ENCODE measurements around the gene NDRG3. TPM values are rescaled to one million over a fixed set of nuclear protein-coding genes. Genes with fewer than 3 reads are reported as not detected.
"Not testable (repeated sequence)": the region's sequence is repeated elsewhere in the genome, so short reads cannot be mapped to it uniquely, and the experiment has no call there.

NDRG3 gene
- total RNA-seq, 2 donors from 2014 or later: 24.2 to 24.9 TPM

DNA sequence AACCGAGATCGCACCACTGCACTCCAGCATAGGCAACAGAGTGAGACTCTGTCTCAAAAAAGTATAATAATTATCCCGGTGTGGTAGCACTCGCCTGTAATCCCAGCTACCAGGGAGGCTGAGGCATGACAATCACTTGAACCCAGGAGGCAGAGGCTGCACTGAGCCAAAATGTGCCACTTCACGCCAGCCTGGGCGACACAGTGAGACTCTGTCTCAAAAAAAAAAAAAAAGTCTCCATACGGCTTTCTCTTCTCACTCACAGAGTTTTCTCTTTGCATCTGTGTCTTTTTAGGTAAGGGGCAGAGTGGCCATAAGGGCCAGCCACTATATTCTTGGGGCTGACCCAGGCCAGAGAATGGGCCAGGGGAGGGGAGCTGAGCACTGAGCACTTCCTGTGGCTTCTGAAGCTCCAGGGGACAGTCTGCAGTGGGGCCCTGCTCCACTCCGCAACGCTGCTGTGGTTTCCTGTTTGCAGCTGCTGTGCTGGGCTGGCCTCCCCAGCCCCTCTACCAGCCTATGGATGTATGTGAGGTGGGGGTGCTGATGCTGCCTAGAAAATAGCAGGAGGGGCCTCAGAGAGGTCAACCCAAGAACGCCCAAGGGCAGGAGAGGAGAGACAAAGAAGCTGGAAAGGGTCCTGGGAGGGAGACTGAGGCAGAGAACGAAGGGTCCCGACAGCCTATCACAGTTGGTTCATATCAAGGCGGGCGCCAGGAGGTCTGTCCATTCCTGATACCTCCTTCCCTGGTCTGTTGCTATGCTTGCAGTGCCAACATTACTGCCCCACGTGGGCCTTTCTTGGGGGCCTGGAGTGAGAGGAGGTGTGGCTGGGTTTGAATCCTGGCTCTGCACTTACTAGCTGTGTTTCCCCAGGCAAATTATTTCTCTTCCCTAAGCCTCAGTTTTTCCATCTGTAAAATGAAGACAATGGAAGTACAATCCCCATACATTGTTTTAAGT lies 115.9 kb downstream of the NDRG3 start:
- peak; percentile 82 for DNase-seq (ENCODE audit: low spot score)
- intact Hi-C loops (cut with DNase I): no loop called here

DNA sequence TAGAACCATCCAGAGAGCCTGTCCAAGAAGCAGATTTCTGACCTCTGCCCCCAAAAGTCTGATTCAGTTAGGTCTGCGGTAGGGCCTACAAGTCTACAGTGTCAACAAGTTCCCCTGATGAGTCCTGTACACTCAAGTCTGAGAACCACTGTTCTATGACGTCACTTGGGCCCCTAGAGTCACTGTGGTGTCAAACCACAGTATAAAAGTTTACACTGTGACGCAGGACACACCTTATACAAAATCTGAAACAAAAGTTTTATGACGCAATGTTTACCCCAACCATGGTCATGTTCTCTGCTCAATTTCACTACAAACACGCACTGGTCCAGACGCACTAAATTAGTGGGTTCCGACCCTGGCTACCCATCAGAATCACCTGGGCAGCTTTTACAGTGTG lies 117.8 kb downstream of the NDRG3 start:
- intact Hi-C loops (cut with DNase I): no loop called here

GRCh38 chr20:36624944-36625324 lies 121.0 kb downstream of the NDRG3 start:
- no peak for DNase-seq (ENCODE audit: low spot score)
- intact Hi-C loops (cut with DNase I): no loop called here

More for the DNA sequence above, 117.8 kb downstream of the NDRG3 start:
- no peak for DNase-seq (ENCODE audit: low spot score)

DNA sequence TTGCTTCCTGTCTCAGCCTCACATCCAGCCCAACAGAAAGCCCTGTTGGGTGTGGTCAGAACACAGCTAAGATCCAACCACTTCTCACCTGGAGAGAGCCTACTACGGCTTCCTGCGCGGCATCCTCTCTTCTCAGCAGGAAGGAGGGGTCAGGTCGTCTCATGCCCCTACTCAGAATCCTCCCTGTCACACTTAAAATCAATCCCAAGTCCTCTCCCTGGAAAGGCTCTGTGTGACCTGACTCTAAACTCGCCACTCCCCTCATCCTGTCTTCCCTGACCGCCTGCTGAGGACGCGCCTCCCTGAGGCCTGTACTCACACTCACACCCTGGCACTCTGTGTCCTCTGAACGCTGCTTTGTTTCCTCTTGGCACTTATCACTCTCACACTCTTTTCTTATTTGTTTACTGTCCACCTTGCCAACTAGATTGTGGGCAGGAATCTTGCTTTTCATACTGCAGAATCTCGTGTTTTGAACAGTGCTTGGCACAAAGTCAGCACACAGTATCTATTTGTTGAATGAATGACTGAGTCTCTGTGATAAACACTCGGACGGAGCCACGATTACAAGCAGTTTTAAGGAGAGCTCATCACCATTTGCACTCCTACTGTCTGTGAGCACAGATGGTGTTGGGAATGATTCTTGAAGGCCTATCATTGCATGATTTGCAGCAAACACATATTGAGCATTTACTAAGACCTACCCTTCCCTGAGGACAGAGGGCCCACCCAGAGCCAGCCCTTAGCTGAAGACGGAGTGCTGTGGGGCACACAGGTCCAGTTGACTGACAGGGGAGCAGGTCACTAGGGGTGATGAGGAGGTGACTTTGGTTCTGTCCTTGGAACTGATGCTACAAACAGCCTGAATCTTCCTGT lies 121.6 kb downstream of the NDRG3 start:
- intact Hi-C loops (cut with DNase I): no loop called here

DNA sequence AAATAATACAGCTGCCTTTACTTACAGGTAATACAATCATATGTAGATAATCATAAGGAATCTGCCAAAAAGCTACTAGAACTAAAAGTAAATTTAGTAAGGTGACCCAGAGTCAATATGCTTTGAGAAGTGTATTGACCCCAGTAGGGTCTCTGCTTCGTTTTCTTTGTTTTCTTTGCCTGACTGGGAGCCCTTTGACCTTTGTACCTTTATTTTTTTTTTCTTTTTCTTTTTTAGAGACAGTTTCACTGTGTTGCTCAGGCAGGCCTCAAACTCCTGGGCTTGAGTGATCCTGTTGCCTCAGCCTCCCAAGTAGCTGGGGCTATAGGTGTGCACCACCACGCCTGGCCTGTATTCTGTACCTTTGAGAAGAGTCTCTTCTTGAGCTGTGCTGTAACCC lies 122.4 kb downstream of the NDRG3 start:
- DNase-seq (ENCODE audit: low spot score): no peak

More for the DNA sequence above, 121.6 kb downstream of the NDRG3 start:
- DNase-seq (ENCODE audit: low spot score): no peak

GRCh38 chr20:36620917-36621316 lies 125.0 kb downstream of the NDRG3 start:
- intact Hi-C loops (cut with DNase I): no loop called here
- no peak for DNase-seq (ENCODE audit: low spot score)

More for the DNA sequence above, 122.4 kb downstream of the NDRG3 start:
- intact Hi-C loops (cut with DNase I): no loop called here

DNA sequence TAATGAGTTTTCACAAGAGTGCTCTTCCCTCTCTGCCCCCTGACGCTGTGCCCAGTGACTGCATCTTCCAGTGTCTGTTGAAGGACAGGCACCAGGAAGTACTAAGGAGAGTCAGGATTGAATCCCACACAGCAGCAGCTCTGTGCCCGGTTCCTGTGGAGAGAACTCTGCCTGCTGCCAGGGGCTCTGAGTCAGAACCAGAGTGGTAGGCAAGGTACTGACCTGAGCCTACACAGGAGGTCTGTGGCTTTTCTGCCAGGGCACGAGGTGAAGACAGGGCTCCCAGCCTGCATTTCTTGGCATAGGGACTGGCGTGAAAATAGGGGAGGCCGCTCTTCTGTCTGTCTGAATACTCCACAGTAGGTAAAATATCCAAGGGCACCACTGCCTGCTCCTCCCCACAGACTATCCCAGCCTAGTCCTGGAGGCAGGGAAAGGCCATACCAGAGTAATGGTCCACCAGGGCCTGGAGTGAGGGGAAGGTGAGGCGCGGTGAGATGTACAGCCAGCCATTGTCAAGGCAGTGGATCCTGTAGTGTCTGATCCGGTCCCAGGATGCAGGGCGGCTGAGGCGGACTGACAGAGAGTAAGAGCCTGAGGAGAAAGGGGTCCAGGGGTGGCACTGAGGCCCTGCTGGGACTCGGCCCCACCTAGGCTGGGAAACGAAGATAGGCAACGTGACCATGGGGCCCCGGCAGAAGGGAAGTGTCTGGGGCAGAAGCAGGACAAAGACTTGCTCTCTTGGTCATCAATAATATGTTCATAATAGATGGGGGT lies 130.9 kb downstream of the NDRG3 start:
- DNase-seq (ENCODE audit: low spot score): no peak
- intact Hi-C loops (cut with DNase I): no loop called here

GRCh38 chr20:36613974-36614373 lies 131.9 kb downstream of the NDRG3 start:
- DNase-seq (ENCODE audit: low spot score): no peak
- intact Hi-C loops (cut with DNase I): no loop called here

DNA sequence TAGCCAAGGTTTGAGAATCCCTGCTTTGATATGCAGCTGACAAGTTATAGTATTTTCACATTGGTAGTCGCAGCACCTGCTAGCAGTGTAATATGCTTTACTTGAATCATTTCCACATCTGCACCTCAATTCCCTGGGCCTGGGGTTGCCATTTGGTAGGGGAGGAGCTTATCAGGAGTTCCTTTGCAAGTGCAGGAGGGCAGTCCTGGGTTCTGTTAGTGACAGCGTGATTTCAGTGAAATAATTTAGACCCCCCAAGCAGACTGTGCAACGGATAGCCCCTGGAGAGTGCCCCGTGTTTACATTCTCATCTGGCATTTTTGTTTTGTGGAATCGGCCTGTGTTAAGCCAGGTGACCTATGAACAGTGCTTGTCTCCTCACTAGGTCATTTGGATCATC lies 134.3 kb downstream of the NDRG3 start:
- no peak for DNase-seq (ENCODE audit: low spot score)
- intact Hi-C loops (cut with DNase I): no loop called here

DNA sequence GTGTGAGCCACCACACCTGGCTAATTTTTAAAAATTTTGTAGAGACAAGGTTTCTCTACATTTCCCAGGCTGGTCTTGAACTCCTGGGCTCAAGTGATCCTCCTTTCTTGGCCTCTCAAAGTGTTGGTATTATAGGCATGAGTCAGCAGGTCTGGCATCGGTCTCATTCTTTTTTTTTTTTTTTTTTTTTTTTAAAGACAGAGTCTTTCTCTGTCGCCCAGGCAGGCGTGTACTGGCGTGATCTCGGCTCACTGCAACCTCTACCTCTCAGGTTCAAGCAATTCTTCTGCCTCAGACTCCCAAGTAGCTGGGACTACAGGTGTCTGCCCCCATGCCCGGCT lies 137.5 kb downstream of the NDRG3 start:
- intact Hi-C loops (cut with DNase I): loop anchor here in 1 of 2 donors (10.0 kb wide), 1 partner anchor 146 kb away; no protein-coding TSS in a partner anchor
- not testable (repeated sequence) for DNase-seq (ENCODE audit: low spot score)

DNA sequence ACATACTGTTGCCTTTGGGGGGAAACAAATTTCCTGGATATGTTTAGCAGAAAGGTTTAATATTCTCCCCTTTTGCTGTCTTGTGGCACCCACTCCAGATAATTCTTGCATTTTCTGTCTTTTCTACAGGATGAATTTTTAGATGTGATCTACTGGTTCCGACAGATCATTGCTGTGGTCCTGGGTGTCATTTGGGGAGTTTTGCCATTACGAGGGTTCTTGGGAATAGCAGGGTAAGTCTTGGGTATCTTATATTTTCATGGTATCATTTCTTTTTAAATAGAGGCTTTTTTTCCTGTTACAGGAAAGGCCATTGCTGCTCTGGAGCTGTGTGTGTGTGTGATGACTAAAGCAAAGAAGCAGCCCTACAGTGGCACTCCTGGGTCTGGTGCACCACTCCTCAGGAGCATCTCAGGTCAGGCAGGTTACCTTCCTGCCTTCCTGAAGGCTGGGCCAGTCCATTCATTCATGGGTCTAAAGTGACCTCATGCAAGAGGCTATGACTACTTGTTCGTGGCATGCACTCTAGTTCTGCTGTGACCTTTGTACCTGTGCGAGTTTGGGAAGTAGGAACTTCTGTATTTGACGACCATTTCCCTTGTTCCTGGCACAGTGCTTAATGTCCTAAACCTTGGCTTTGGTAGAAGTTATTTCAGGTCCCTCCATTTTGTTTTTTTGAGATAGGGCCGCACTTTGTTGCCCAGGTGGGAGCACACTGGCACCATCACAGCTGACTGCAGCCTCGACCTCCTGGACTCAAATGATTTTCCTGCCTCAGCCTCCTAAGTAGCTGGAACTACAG lies 138.1 kb downstream of the NDRG3 start:
- DNase-seq (ENCODE audit: low spot score): no peak
- intact Hi-C loops (cut with DNase I): loop anchor here in 1 of 2 donors (10.0 kb wide), 1 partner anchor 147 kb away; no protein-coding TSS in a partner anchor

DNA sequence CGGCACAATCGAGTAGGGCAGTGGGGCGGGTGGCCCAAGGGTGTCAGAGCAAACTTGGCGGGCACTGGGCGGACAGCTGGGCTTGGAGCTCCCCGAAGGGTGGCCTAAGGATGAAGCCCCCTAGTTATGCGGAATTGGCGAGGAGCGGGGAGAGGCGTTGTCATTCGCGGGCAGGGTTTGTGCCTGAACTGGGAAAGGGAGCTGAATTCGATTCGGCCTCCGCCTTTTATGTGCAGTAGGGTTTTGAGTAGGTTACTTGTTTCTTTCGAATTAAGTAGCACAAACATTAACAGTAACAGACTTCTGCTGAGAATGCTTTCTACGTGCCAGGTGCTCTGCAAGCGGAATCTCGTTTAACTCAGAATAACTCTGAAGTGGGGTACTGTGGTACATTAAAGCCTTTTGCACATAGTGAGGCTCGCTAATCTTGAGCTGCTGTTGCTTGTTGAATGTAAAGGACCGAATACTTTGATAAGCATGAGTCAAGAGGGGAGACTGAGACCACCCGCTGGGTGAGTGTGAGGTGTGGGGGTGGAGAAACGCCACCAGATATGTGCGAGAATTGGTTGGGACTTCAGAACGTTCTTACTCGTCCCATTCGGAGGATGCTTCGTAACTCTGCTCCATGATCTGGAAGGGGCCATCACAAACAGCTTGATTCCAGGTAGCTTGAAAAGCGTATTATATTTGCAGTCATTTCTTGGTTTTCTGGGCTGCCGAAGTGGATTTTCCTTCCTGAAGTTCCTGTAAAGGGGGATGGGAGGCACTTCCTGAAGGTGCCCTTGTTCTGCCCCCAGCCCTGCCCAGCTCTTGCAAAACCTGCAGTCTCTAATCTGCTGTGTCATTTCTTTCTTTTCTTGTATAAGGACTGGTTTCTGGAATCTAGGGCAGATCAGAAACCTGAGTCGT lies 139.5 kb downstream of the NDRG3 start:
- intact Hi-C loops (cut with DNase I): loop anchor here in 1 of 2 donors (10.0 kb wide), 1 partner anchor 148 kb away; no protein-coding TSS in a partner anchor

GRCh38 chr20:36605399-36606157 lies 140.3 kb downstream of the NDRG3 start, which contains the start of gene RAB5IF:
RAB5IF (plus strand) TSS chr20:36605779; CDS start chr20:36605952, 173 bp downstream.
- intact Hi-C loops (cut with DNase I): loop anchor here in 1 of 2 donors (10.0 kb wide), 1 partner anchor 149 kb away; no protein-coding TSS in a partner anchor

More for the DNA sequence above, 139.5 kb downstream of the NDRG3 start:
- DNase-seq (ENCODE audit: low spot score): no peak

DNA sequence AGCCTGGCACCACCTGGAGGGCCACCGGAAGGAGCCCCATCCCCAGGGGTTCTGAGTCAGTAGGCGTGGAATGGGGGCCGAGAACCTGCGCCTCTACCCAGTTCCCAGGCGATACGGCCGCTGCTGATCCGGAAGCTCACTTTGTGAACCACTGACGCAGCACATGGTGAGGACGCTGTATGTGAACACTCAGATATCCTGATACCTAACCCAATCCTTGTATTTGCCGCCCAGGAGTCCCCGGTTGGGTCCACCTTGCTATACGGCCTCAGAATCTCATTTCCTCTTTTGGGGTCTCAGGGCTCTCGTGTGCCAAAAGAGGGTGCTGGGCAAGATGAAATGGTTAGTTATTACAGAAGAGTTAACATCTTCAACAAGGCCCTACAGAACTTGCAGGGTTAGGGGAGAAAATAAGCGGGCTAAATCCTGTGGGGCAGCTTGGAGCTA lies 140.9 kb downstream of the NDRG3 start:
- peak; percentile 86 for DNase-seq (ENCODE audit: low spot score)
- intact Hi-C loops (cut with DNase I): loop anchor here in 1 of 2 donors (10.0 kb wide), 1 partner anchor 150 kb away; no protein-coding TSS in a partner anchor

More at GRCh38 chr20:36605399-36606157, 140.3 kb downstream of the NDRG3 start, which contains the start of gene RAB5IF:
- DNase-seq (ENCODE audit: low spot score): peak; percentile 100
